GM18508 (cell line): Measurements from ENCODE around the gene SNX7.
A peak's percentile ranks its signal among the peaks of the same experiment; 100 is the strongest.

ENCODE experiments used
- ATAC-seq: cut with Tn5 transposase; IDR thresholded peaks from one replicate; pipeline ENCODE4 v1.9.1; 2021; ENCODE audit warnings: moderate number of reproducible peaks; ENCODE audit not compliant: insufficient read depth, unreplicated experiment

The SNX7 gene

DNA sequence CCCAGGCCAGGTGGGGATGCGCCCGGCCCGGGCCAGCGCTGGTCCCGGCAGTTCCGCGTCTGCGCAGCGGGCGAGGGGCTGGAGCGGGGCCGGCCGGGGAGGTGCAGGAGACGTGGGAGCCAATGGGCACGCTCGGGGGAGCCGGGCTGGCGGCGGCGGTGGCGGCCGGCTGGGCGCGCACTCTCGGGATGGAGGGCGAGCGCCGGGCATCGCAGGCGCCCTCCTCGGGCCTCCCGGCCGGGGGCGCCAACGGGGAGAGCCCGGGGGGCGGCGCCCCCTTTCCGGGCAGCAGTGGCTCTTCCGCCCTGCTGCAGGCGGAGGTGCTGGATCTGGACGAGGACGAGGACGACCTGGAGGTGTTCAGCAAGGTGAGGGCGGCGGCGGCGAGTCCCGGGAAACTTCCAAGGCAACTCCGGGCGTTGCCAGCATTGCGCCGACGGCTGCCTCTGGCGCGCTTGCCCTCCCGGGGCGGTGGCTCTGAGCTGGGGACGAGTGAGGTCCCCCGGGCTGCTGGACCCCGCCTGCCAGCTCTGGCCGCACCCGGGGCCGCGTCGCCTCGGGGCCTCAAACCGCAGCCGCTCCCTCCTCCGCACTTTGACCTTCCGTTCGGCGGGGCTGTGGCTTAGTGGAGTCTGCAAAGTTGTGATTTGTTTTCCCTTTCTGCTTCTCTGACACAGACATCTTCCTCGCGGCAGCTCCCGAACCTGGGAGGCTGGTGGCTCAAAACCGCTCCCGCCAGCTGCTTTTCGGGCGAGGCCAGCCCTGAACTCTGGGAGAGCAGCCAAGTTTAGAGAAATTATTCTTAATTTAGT, at the start of gene SNX7:
TSS of gene SNX7 (plus strand) at position 178 of the 812 bp plus-strand sequence. CDS start at position 189, 11 bp downstream.
- ATAC-seq = no peak

DNA sequence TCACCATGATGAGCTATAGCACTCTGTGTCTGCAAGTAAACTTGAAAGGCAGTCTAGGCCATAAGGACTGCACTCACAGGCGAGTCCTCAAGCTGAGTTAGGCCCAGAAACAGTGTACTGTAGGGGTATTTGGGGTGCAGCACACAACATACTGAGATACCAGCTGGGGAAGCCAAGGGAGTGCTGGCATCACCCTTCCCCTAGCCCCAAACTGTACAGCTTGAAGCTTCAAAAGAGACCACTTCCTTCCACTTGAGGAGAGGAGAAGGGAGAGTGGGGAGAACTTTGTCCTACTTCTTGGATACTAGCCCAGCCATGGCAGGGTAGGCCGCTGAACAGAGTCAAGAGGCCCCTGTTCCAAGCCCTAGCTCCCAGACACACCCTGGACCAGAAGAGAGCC, 24.2 kb upstream of the SNX7 start:
- no peak for ATAC-seq

DNA sequence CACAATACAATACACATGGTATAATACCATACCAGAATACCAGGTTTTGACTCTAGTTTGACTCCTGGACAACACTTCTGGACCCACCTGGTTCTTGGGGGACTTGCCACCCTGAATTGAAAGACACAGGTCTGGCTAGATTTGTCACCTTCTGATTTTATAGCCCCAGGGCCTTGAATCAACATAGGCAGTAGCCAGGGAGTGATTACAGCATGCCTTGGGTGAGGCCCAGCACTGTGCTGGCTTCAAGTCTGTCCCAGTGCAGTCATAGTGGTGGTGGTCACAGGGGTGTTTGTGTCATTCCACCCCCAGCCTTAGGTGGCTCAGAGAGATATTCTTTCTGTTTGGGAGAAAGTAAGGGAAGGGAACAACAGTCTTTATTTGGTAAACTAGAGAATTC, 23.3 kb upstream of the SNX7 start:
- ATAC-seq = no peak

DNA sequence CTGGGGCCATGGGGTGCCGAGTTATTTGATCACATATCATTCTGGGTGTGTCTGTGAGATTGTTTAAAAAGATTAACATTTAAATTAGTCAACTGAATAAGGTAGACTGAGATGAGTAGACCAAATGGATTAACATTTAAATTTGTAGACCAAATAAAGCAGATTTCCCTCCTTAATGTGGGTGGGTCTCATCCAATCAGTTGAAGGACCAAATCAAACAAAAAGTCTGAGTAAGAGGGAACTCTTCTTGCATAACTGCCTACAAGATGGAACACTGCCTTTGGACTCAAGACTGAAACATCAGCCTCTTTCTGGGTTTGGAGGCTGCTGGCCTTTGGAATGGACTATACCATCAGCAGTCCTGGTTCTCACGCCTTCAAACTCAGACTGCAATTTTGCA, 17.0 kb upstream of the SNX7 start:
- no peak for ATAC-seq

DNA sequence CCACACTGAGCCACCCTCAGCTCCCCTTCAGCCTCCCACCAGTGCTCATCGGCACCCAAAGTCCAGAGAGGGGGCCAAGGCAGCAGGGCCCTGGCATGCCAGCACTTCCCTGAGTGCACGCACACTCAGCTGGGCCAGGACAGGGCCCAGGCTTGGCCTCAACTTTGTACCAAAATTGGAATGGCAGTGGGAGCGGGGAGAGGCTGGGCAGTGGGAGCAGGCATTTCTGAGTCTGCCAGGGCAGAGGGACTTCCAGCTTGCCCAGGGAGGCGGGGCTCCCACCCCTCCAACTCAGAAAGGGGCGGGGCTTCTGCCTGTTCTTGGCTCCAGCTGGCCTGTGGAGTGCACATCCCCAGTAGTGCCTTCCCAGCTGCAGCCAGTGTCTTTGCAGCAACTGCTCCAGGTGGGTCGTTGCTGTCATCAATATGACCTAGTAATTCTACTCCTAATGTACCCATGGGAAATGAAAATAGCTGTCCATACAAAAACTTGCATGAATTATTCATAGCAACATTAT, 10.3 kb upstream of the SNX7 start:
- no peak for ATAC-seq

- ATAC-seq = no peak
Measured at GRCh38 chr1:98653123-98653522, 8.4 kb upstream of the SNX7 start.

DNA sequence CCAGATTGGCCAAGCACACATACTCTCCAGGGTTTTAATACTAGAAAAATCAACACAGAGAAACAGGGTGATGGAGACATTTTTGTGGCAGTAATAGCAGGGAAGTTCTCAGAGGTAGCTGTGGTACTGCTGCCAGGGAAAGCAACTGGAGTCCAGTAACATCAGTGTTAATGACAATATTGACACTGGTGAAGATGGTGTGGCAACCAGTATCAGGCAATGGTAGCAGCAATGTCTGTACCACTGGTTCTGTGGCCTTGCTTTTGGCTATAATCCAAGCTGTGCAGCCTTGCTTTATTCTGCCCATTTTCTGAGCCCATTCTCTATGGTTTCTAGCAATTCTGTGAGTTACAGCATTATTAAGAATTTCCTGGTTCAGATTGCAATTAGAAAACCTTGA, 1.6 kb upstream of the SNX7 start:
- no peak for ATAC-seq

- no peak for ATAC-seq
Measured at GRCh38 chr1:98660940-98661543, 479 bp upstream of the SNX7 start.

DNA sequence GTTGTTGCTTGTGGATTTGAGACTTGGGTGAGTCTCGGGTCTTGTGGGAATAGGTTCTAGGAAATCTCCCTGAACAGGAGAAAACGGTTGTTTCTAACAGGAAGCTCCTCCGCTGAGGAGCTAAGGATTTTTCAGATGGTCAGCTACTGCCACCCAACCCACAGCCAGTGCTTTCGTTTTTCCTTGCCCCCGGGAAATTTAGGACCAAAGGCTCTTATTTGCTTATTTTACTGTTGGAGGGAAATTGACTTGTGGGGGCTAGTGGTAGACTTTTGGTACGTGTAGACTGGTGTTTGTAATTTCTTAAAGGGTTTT, 792 bp downstream of the SNX7 start:
- ATAC-seq = no peak

GRCh38 chr1:98668733-98669132, 7.2 kb downstream of the SNX7 start:
- ATAC-seq = no peak

DNA sequence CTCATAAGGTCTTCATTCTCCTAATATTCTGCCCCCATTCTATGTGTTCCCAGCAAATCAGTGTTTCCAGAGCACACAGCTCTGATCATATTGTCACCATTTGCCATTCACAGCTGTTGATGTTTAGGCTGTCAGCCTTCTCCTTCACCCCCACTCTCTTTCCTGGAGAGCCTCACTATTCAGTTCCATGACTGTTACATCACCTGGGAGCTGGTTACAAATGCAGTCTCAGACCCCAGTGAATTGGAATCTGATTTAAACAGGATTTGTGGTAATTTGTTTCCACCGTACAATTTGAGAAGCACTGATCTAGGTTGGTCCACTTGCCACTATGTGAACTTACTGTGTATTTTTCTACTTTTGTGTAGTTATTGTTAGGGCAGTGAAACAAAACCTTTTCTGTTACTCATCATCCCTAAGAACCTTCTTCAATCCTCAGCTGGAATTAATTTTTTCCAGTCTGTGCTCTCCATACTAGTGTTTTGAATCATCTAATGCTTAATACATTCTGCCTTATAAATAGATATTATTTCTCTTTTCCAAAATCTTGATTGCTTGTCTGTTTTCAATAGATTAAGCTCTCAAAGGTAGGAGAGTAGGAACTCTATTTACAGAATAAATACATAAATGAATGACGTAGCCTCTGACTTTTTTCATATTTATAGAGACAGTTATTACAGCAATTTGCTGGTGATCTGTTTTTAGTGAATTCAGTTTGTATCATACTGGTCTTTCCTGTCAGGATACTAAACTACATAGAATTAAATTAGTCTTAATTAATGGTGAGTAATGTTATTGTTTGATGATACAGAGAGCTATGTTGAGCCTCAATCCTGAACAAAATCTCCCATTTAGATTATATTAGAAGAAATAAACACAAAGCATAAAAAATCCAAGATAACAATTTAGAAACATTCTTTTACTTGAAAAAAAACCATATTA, 8.1 kb downstream of the SNX7 start:
- no peak for ATAC-seq

DNA sequence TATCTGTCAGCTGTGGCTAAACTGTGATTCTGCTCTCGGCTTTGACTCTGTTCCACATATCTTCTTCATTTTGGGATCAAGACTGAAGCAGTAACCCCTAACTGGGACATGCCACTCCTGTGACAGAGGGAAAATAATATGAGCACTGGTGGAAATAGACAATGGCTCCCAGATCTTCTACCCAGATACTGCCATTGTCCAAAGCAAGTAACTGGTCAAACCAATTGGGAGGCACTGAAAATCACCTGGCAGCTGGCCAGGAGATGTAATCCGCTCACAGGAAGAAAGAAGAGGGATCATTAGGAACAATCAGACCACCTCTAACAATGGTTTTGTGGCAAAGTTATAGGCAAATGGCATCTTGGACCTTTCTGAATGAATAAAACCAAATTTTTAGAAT, 10.7 kb downstream of the SNX7 start:
- no peak for ATAC-seq

DNA sequence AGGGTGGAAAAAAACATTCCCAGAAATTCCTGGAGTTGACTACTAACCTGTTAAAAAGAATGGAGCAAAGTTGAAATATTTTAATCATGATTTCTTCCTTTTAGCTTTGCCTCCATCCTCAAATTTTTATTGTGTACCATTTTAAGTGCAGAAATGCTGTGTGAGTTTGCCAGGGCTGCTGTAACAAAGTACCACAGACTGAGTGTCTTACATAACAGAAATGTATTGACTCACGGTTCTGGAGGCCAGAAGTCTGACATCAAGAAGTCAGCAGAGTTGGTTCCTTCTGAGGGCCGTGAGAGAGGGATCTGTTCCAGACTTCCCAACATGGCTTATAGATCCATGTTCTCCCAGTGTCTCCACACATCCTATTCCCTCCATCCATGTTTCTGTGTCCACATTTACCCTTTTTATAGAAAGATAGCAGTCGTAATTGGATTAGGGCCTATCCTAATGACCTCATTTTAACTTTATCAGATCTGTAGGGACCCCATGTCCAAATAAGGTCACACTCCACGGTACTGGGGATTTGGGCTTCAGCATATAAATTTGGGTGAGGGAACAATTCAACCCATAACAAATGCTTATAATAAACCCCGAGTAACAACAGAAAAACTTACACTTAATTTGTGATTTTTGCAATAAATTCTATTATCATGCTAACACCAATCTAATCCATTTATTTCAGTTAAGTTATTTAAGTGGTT, 12.7 kb downstream of the SNX7 start:
- ATAC-seq = no peak

- ATAC-seq = no peak
Measured at GRCh38 chr1:98675282-98675681, 13.8 kb downstream of the SNX7 start.

- ATAC-seq = no peak
Measured at GRCh38 chr1:98677288-98677687, 15.8 kb downstream of the SNX7 start.

DNA sequence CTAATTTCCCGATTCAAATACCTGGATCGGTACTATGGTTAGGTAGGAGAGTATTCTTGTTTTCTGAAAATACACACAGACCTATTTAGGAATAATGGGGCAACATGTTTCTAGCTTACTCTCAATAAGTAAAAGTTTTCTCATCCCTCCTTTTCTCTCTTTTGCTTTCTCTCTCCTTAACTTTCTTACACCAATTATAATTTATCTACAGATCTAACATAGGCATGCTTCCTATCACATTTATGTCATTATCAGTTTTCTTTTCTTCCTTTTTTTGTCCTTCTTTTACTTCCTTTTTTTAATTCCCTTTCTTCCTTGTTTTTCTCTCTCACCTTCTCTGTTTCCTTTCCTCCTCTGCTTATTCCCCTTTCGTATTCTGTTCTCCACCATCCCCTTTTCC, 20.3 kb downstream of the SNX7 start:
- no peak for ATAC-seq

GRCh38 chr1:98688110-98688739, 26.7 kb downstream of the SNX7 start:
- ATAC-seq = peak; percentile 91

GRCh38 chr1:98690576-98690975, 29.1 kb downstream of the SNX7 start:
- ATAC-seq = no peak

DNA sequence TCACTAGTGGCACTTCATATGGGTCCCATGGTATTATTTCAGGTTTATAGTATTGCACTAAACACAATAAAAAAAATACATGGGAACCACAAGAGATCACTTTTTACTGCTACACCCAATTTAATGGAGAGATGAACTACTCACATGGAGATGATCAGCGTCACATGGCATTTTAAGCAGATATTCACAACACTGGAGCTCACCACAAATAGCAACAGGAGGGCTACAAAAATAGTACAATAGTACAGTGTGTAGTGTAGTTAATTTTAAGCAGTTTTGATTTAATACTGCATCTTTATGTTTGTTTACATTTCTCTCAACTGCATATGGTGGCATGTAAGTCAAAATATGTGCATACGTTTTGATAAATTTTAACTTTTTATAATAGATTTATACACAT, 31.0 kb downstream of the SNX7 start:
- ATAC-seq = no peak

- no peak for ATAC-seq
Measured at GRCh38 chr1:98693385-98693784, 31.9 kb downstream of the SNX7 start.
